Ramos (cell line): Measurements from ENCODE around the gene HBP1.
"Not testable (repeated sequence)": the region's sequence is repeated elsewhere in the genome, so short reads cannot be mapped to it uniquely, and the experiment has no call there.

ENCODE experiments used
- in situ Hi-C: fragments of 300-500 bp; cut with MboI; formaldehyde crosslinking; loops from one replicate; pipeline ENCODE4 v1.14.3; 2022; ENCODE audit warnings: low sequenced_read_pairs; ENCODE audit not compliant: unreplicated experiment

The HBP1 gene

GRCh38 chr7:107213945-107214344 is 45.1 kb downstream of the HBP1 start:
- in situ Hi-C loops, result no loop called here

GRCh38 chr7:107219563-107220244 is 50.9 kb downstream of the HBP1 start:
- in situ Hi-C loops, result no loop called here

- in situ Hi-C loops, result no loop called here
Measured at GRCh38 chr7:107220356-107220755, 51.6 kb downstream of the HBP1 start.

GRCh38 chr7:107220806-107221205 is 52.0 kb downstream of the HBP1 start:
- in situ Hi-C loops, result not testable (repeated sequence)

GRCh38 chr7:107224374-107225223 is 55.8 kb downstream of the HBP1 start:
- in situ Hi-C loops, result no loop called here

- in situ Hi-C loops, result no loop called here
Measured at GRCh38 chr7:107228291-107228690, 59.5 kb downstream of the HBP1 start.

GRCh38 chr7:107230334-107230733 is 61.5 kb downstream of the HBP1 start:
- in situ Hi-C loops, result no loop called here

GRCh38 chr7:107232568-107233090 is 63.8 kb downstream of the HBP1 start:
- in situ Hi-C loops, result no loop called here

- in situ Hi-C loops, result no loop called here
Measured at GRCh38 chr7:107233174-107233573, 64.4 kb downstream of the HBP1 start.

GRCh38 chr7:107233981-107234380 is 65.2 kb downstream of the HBP1 start:
- in situ Hi-C loops, result no loop called here

GRCh38 chr7:107234436-107234835 is 65.6 kb downstream of the HBP1 start:
- in situ Hi-C loops, result no loop called here

GRCh38 chr7:107236862-107237261 is 68.1 kb downstream of the HBP1 start:
- in situ Hi-C loops, result no loop called here

GRCh38 chr7:107237451-107237850 is 68.6 kb downstream of the HBP1 start:
- in situ Hi-C loops, result no loop called here

- in situ Hi-C loops, result no loop called here
Measured at GRCh38 chr7:107242267-107242666, 73.5 kb downstream of the HBP1 start.

- in situ Hi-C loops, result no loop called here
Measured at GRCh38 chr7:107244613-107245012, 75.8 kb downstream of the HBP1 start.

GRCh38 chr7:107246836-107247235 is 78.0 kb downstream of the HBP1 start:
- in situ Hi-C loops, result not testable (repeated sequence)

- in situ Hi-C loops, result no loop called here
Measured at GRCh38 chr7:107248551-107249316, 79.9 kb downstream of the HBP1 start.

GRCh38 chr7:107251963-107252362 is 83.2 kb downstream of the HBP1 start:
- in situ Hi-C loops, result no loop called here
